OCI-LY1 (cell line): ENCODE data around the gene FCHO1.

Source experiments
- H2AFZ ChIP-seq: fragments of 200-600 bp; sonication (generic), shearing (Covaris generic); 2 replicates; pipeline ENCODE4 v1.6.0; 2014; ENCODE audit warnings: antibody characterized with exemption, mild to moderate bottlenecking, low read length
- H3F3A ChIP-seq: fragments of 200-600 bp; sonication (generic), shearing (Covaris generic); 2 replicates; pipeline ENCODE4 v1.6.0; 2014; ENCODE audit warnings: mild to moderate bottlenecking, antibody characterized with exemption, low read length, moderate library complexity; ENCODE audit not compliant: insufficient read depth
- H3K27ac ChIP-seq: fragments of 200-600 bp; sonication (generic); 2 replicates; pipeline ENCODE4 v1.5.1; 2014; ENCODE audit warnings: low read length, mixed run types, mild to moderate bottlenecking, low read depth; ENCODE audit not compliant: poor library complexity, severe bottlenecking
- H3K27me3 ChIP-seq: fragments of 200-600 bp; sonication (generic); 2 replicates; pipeline ENCODE4 v1.6.0; 2014; ENCODE audit warnings: antibody characterized with exemption, mild to moderate bottlenecking, low read length, moderate library complexity; ENCODE audit not compliant: insufficient read depth
- H3K36me3 ChIP-seq: fragments of 200-600 bp; sonication (generic); 2 replicates; pipeline ENCODE4 v1.6.1; 2014; ENCODE audit warnings: mild to moderate bottlenecking, antibody characterized with exemption, low read length, moderate library complexity, mixed read lengths; ENCODE audit not compliant: insufficient read depth
- H3K4me1 ChIP-seq: fragments of 200-600 bp; sonication (generic); 2 replicates; pipeline ENCODE4 v1.5.1; 2014; ENCODE audit warnings: mild to moderate bottlenecking, low read length, moderate library complexity; ENCODE audit not compliant: insufficient read depth, severe bottlenecking
- H3K4me2 ChIP-seq: fragments of 200-600 bp; sonication (generic), shearing (Covaris generic); 2 replicates; pipeline ENCODE4 v1.6.1; 2014; ENCODE audit warnings: low read length
- H3K4me3 ChIP-seq: fragments of 200-600 bp; sonication (generic); 2 replicates; pipeline ENCODE4 v1.5.1; 2014; ENCODE audit warnings: low read length, low read depth, mild to moderate bottlenecking, mixed read lengths; ENCODE audit not compliant: poor library complexity, severe bottlenecking
- H3K79me2 ChIP-seq: fragments of 200-600 bp; shearing (Covaris generic); 2 replicates; pipeline ENCODE4 v1.6.1; 2016; ENCODE audit warnings: mixed run types, low read length, mixed read lengths; ENCODE audit not compliant: insufficient read depth
- H3K9ac ChIP-seq: fragments of 200-600 bp; sonication (generic), shearing (Covaris generic); 2 replicates; pipeline ENCODE4 v1.6.1; 2014; ENCODE audit warnings: mild to moderate bottlenecking, low read length, mixed read lengths
- H3K9me2 ChIP-seq: fragments of 200-600 bp; sonication (generic), shearing (Covaris generic); 2 replicates; pipeline ENCODE4 v1.6.1; 2014; ENCODE audit warnings: low read depth, mild to moderate bottlenecking, low read length, mixed read lengths
- H3K9me3 ChIP-seq: fragments of 200-600 bp; shearing (Covaris generic); 2 replicates; pipeline ENCODE4 v1.6.1; 2014; ENCODE audit warnings: low read length, mixed read lengths
- H4K20me1 ChIP-seq: fragments of 200-600 bp; sonication (generic), shearing (Covaris generic); 2 replicates; pipeline ENCODE4 v1.6.0; 2016; ENCODE audit warnings: mild to moderate bottlenecking, low read length; ENCODE audit not compliant: insufficient read depth
- EZH2 ChIP-seq: fragments of 200-600 bp; sonication (generic), shearing (Covaris generic); IDR thresholded peaks from 2 replicates; pipeline ENCODE4 v1.8.0; 2017; ENCODE audit warnings: borderline replicate concordance, mixed run types, mild to moderate bottlenecking, antibody characterized with exemption, low read length, moderate library complexity, mixed read lengths
- TF ChIP-seq, protein P1 (sequence below): fragments of 200-600 bp; sonication (generic), shearing (Covaris generic); IDR thresholded peaks from 2 replicates; pipeline ENCODE4 v1.5.1; 2017; ENCODE audit warnings: mild to moderate bottlenecking, antibody characterized with exemption, low read length, moderate library complexity, mixed read lengths

FCHO1 gene

GRCh38 chr19:17747205-17748098, 3.8 kb upstream of the FCHO1 start:
- Histone ChIP-seq H3F3A (peaks cover 5% of the 10 kb centered on the region; the same call in 1 of the 2 replicates), H3K9me2 (no peaks in the 10 kb centered on the region), H3K27ac (peak overlapping the region; percentile 95), H2AFZ (no peak overlapping the region), H3K79me2 (0 out of 2 replicates have a peak, but pooled peaks cover 13% of the 10 kb centered on the region), H3K4me2 (peak overlapping the region; percentile 96), H3K27me3 (no peaks in the 10 kb centered on the region), H3K4me3 (peak overlapping the region; percentile 77), H3K9ac (peak overlapping the region; percentile 91), H4K20me1 (no peaks in the 10 kb centered on the region), H3K36me3 (peaks cover under 1% of the 10 kb centered on the region; the same call in 1 of the 2 replicates), H3K9me3 (no peaks in the 10 kb centered on the region), H3K4me1 (peaks cover 50% of the 10 kb centered on the region)
- no peak for TF ChIP-seq EZH2
- TF ChIP-seq, protein P1, sequence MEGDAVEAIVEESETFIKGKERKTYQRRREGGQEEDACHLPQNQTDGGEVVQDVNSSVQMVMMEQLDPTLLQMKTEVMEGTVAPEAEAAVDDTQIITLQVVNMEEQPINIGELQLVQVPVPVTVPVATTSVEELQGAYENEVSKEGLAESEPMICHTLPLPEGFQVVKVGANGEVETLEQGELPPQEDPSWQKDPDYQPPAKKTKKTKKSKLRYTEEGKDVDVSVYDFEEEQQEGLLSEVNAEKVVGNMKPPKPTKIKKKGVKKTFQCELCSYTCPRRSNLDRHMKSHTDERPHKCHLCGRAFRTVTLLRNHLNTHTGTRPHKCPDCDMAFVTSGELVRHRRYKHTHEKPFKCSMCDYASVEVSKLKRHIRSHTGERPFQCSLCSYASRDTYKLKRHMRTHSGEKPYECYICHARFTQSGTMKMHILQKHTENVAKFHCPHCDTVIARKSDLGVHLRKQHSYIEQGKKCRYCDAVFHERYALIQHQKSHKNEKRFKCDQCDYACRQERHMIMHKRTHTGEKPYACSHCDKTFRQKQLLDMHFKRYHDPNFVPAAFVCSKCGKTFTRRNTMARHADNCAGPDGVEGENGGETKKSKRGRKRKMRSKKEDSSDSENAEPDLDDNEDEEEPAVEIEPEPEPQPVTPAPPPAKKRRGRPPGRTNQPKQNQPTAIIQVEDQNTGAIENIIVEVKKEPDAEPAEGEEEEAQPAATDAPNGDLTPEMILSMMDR, result no peak

DNA sequence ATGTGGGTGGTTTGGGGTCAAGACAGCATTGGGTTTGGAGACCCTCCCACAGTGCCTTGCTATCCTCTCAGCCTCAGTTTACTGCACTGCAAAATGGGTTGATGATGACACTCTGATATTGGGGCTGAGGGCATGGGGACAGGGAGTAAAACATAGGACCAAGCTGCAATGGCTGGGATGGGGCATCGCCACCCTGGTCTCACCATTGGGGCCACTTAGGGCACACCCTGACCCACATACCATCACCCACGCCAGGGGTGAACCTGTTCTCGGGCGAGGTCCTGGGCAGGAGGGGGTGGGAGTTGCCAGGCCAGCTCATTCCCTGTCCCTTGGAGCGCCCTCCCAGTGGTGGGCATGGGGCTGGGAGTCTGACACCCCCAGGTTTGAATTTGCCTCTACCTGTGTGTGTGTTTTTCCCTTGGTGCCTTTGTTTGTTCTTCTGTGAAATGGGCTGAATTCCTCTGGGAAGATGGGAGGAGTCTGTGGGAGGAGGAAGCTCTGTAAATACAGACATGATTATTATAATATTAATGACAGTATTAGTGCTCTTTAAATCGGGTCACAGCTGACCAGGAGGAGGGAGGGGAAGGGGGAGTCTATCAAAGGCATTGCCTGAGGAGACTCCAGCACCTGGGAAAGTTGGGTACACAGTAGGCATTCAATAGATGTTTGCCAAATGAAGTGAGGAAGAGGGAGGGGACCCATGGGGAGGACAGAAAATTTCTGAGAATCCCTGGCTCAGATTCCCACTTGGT, 2.2 kb upstream of the FCHO1 start:
- H3K27ac ChIP-seq, result peak overlapping the region; percentile 95
- no peak overlapping the region for H2AFZ ChIP-seq
- H3K27me3 ChIP-seq, result no peaks in the 10 kb centered on the region
- no peaks in the 10 kb centered on the region for H3K9me2 ChIP-seq
- H3K9me3 ChIP-seq, result no peaks in the 10 kb centered on the region
- H3K79me2 ChIP-seq, result 0 out of 2 replicates have a peak, but pooled peaks cover 13% of the 10 kb centered on the region
- peak overlapping the region; percentile 77 for H3K4me3 ChIP-seq
- TF ChIP-seq EZH2, result no peak
- TF ChIP-seq, protein P1, result no peak
- peak overlapping the region; percentile 91; the same call in 1 of the 2 replicates for H3K9ac ChIP-seq
- no peaks in the 10 kb centered on the region for H4K20me1 ChIP-seq
- no peaks in the 10 kb centered on the region; the same call in 1 of the 2 replicates for H3K36me3 ChIP-seq
- H3K4me2 ChIP-seq, result peak overlapping the region; percentile 96
- peaks cover 5% of the 10 kb centered on the region; the same call in 1 of the 2 replicates for H3F3A ChIP-seq
- H3K4me1 ChIP-seq, result peaks cover 64% of the 10 kb centered on the region

DNA sequence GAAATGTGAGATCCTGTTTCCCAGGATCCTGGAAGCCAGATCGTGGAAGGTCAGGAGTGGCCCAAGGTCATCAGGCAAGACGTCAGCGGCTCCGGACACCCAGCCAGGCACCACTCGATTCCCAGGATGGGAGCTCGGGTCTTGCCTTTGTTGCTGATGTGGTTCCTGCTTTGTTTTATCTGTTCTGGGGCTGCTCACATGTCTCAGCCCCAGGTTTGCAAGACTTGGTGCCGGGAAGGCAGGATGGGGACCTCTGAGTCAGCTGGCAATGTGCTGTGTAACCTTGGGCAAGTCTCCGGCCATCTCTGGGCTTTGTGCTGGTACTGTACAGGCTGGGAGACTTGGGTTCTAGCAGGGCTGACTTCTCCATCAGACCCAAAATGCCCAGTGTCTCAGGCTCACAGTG, 1.4 kb upstream of the FCHO1 start:
- Histone ChIP-seq H3F3A (peaks cover 1% of the 10 kb centered on the region), H4K20me1 (no peaks in the 10 kb centered on the region), H3K4me2 (peak overlapping the region; percentile 96), H3K9ac (peak overlapping the region; percentile 82), H2AFZ (no peak overlapping the region), H3K9me3 (no peaks in the 10 kb centered on the region), H3K27ac (peak overlapping the region; percentile 95), H3K9me2 (no peaks in the 10 kb centered on the region), H3K27me3 (no peaks in the 10 kb centered on the region), H3K36me3 (peaks cover under 1% of the 10 kb centered on the region; the same call in 1 of the 2 replicates), H3K4me3 (peak overlapping the region; percentile 77), H3K79me2 (0 out of 2 replicates have a peak, but pooled peaks cover 13% of the 10 kb centered on the region), H3K4me1 (peaks cover 72% of the 10 kb centered on the region)
- no peak for TF ChIP-seq EZH2
- TF ChIP-seq, protein P1, result no peak
